H1 (cell line): ENCODE results near the gene PDCD7. TPM values are rescaled to one million over a fixed set of nuclear protein-coding genes. Genes with fewer than 3 reads are reported as not detected.

Experiments used
- CTCF ChIA-PET: fragments of 300-600 bp; sonication (Branson Sonifier 250); formaldehyde crosslinking; loops from one replicate; lab custom pipeline; 2021; ENCODE audit not compliant: partially characterized antibody; lab: Charles Lee
- POLR2A ChIA-PET: fragments of 300-600 bp; sonication (Branson Sonifier 250); formaldehyde crosslinking; loops from one replicate; lab custom pipeline; 2021; ENCODE audit warnings: inconsistent platforms; ENCODE audit not compliant: partially characterized antibody; lab: Charles Lee
- DNase-seq, 2 experiments: peaks; one replicate each; pipeline versions ENCODE4 v3.0.0 to v3.0.0-alpha.2; 2010 to 2022; ENCODE audit warnings: low spot score in 2 of 2, low read depth in 1 of 2, mixed read lengths in 1 of 2
- FAIRE-seq: peaks from 2 replicates; lab custom pipeline; 2011; peaks lifted over from hg19 to GRCh38; lab: Jason Lieb, UNC
- H2AFZ ChIP-seq: 2 replicates; pipeline ENCODE4 v1.8.1; 2012; ENCODE audit warnings: low read length, inconsistent platforms
- H2AK5ac ChIP-seq: 2 replicates; pipeline ENCODE4 v1.6.1; 2013; ENCODE audit warnings: low read depth, low read length
- H2BK120ac ChIP-seq: replicated peaks from 2 replicates; pipeline ENCODE3; 2013; ENCODE audit warnings: low read depth, low read length, inconsistent platforms
- H2BK12ac ChIP-seq: 2 replicates; pipeline ENCODE4 v1.6.1; 2013; ENCODE audit warnings: low read depth, low read length
- H2BK15ac ChIP-seq: 2 replicates; pipeline ENCODE4 v1.6.1; 2013; ENCODE audit warnings: low read length
- H2BK20ac ChIP-seq: 2 replicates; pipeline ENCODE4 v1.6.1; 2013; ENCODE audit warnings: low read length
- H2BK5ac ChIP-seq: 2 replicates; pipeline ENCODE4 v1.6.1; 2013; ENCODE audit warnings: low read depth, low read length
- H3K14ac ChIP-seq: 2 replicates; pipeline ENCODE4 v1.6.1; 2013; ENCODE audit warnings: inconsistent platforms; ENCODE audit not compliant: insufficient read length
- H3K18ac ChIP-seq: 2 replicates; pipeline ENCODE4 v1.6.1; 2013; ENCODE audit warnings: low read length; ENCODE audit errors: extremely low read depth
- H3K23ac ChIP-seq: 2 replicates; pipeline ENCODE4 v1.6.1; 2013; ENCODE audit warnings: inconsistent platforms; ENCODE audit not compliant: insufficient read length
- H3K23me2 ChIP-seq: 2 replicates; pipeline ENCODE4 v1.6.1; 2013; ENCODE audit warnings: low read depth, low read length
- H3K27ac ChIP-seq: 2 replicates; pipeline ENCODE4 v1.6.1; 2011; ENCODE audit warnings: low read depth, low read length, inconsistent platforms
- H3K27me3 ChIP-seq, 4 experiments: replicated peaks in 1 of 4; 1 replicate in 1 of 4; 2 replicates in 3 of 4; pipeline versions ENCODE4 v1.6.1 to v1.8.1; 2011 to 2013; ENCODE audit warnings: low read length in 3 of 4, mild to moderate bottlenecking in 3 of 4, inconsistent platforms in 2 of 4, mixed read lengths in 2 of 4, moderate library complexity in 1 of 4; ENCODE audit not compliant: control insufficient read depth in 3 of 4, insufficient read depth in 3 of 4; ENCODE audit errors: extremely low read depth in 1 of 4
- H3K36me3 ChIP-seq, 4 experiments: 2 replicates each; pipeline versions ENCODE4 v1.6.1 to v1.8.1; 2011 to 2013; ENCODE audit warnings: mild to moderate bottlenecking in 4 of 4, low read length in 3 of 4, moderate library complexity in 2 of 4, control low read depth in 1 of 4, inconsistent platforms in 1 of 4; ENCODE audit not compliant: insufficient read depth in 4 of 4, control insufficient read depth in 2 of 4
- H3K4ac ChIP-seq: replicated peaks from 2 replicates; pipeline ENCODE3; 2013; ENCODE audit warnings: low read length, low read depth, mixed read lengths, inconsistent platforms; ENCODE audit not compliant: insufficient read length
- H3K4me1 ChIP-seq, 4 experiments: replicated peaks in 1 of 4; 1 replicate in 1 of 4; 2 replicates in 3 of 4; pipeline versions ENCODE4 v1.6.1 to v1.8.1; 2011 to 2013; ENCODE audit warnings: low read length in 3 of 4, inconsistent platforms in 2 of 4, mixed read lengths in 1 of 4; ENCODE audit not compliant: insufficient read depth in 4 of 4, control insufficient read depth in 3 of 4
- H3K4me2 ChIP-seq, 2 experiments: 2 replicates each; pipeline versions ENCODE4 v1.6.1 to v1.8.1; 2011 to 2013; ENCODE audit warnings: low read depth in 2 of 2, low read length in 2 of 2, control low read depth in 1 of 2, inconsistent platforms in 1 of 2, mild to moderate bottlenecking in 1 of 2; ENCODE audit not compliant: insufficient read depth in 1 of 2
- H3K4me3 ChIP-seq, 4 experiments: fragments of 200-600, 300-600 bp in 1 of 4; sonication (generic), shearing (Covaris generic), sonication (Bioruptor Twin) in 1 of 4; 2 replicates each; pipeline versions ENCODE4 v1.5.1 to v1.8.1; 2011 to 2016; ENCODE audit warnings: low read length in 4 of 4, low read depth in 3 of 4, control low read depth in 2 of 4, inconsistent platforms in 2 of 4, mild to moderate bottlenecking in 2 of 4, mixed read lengths in 1 of 4, moderate library complexity in 1 of 4; ENCODE audit not compliant: insufficient read depth in 2 of 4; ENCODE audit errors: extremely low read depth in 1 of 4
- H3K56ac ChIP-seq: replicated peaks from 2 replicates; pipeline ENCODE3; 2013; ENCODE audit warnings: low read depth, mild to moderate bottlenecking, mixed read lengths, low read length, inconsistent platforms; ENCODE audit not compliant: insufficient read length
- H3K79me1 ChIP-seq: 2 replicates; pipeline ENCODE4 v1.6.1; 2013; ENCODE audit warnings: low read depth, low read length, control low read depth
- H3K79me2 ChIP-seq, 2 experiments: 2 replicates each; pipeline versions ENCODE4 v1.6.1 to v1.8.1; 2012 to 2013; ENCODE audit warnings: low read length in 2 of 2, mild to moderate bottlenecking in 2 of 2, inconsistent platforms in 1 of 2; ENCODE audit not compliant: insufficient read depth in 2 of 2, control insufficient read depth in 1 of 2
- H3K9ac ChIP-seq, 4 experiments: replicated peaks in 1 of 4; 1 replicate in 1 of 4; 2 replicates in 3 of 4; pipeline versions ENCODE4 v1.6.1 to v1.8.1; 2011 to 2013; ENCODE audit warnings: low read depth in 3 of 4, low read length in 3 of 4, control low read depth in 2 of 4, mild to moderate bottlenecking in 2 of 4, moderate library complexity in 2 of 4, inconsistent platforms in 1 of 4; ENCODE audit errors: extremely low read depth in 1 of 4
- H3K9me3 ChIP-seq, 2 experiments: 2 replicates each; pipeline versions ENCODE4 v1.6.1 to v1.8.1; 2012 to 2013; ENCODE audit warnings: mild to moderate bottlenecking in 2 of 2, moderate library complexity in 2 of 2, control low read depth in 1 of 2, inconsistent platforms in 1 of 2, low read depth in 1 of 2, low read length in 1 of 2, mixed read lengths in 1 of 2; ENCODE audit not compliant: insufficient read depth in 2 of 2
- H4K20me1 ChIP-seq, 2 experiments: replicated peaks in 1 of 2; 2 replicates each; pipeline versions ENCODE3 to v1.8.1; 2011 to 2013; ENCODE audit warnings: inconsistent platforms in 2 of 2, low read length in 2 of 2, mild to moderate bottlenecking in 1 of 2; ENCODE audit not compliant: insufficient read depth in 2 of 2, control insufficient read depth in 1 of 2
- H4K5ac ChIP-seq: 2 replicates; pipeline ENCODE4 v1.6.1; 2013; ENCODE audit warnings: low read length, low read depth, mixed read lengths, inconsistent platforms; ENCODE audit not compliant: insufficient read length
- H4K8ac ChIP-seq: 2 replicates; pipeline ENCODE4 v1.8.0; 2013; ENCODE audit warnings: mild to moderate bottlenecking, moderate library complexity, low read length, inconsistent platforms; ENCODE audit not compliant: insufficient read depth; ENCODE audit errors: extremely low read depth
- H4K91ac ChIP-seq: replicated peaks from 2 replicates; pipeline ENCODE3; 2013; ENCODE audit warnings: low read length, mixed read lengths, inconsistent platforms; ENCODE audit not compliant: insufficient read length
- ASH2L ChIP-seq: fragments of 200-600, 300-600 bp; sonication (generic); IDR thresholded peaks from one replicate; pipeline ENCODE4 v1.7.1; 2017; ENCODE audit warnings: low read length
- CBX8 ChIP-seq: fragments of 300-800, 300-1000 bp; sonication (generic); IDR thresholded peaks from 2 replicates; pipeline ENCODE4 v1.7.1; 2016; ENCODE audit warnings: low read depth, low read length, borderline replicate concordance
- CTBP2 ChIP-seq: IDR thresholded peaks from 2 replicates; pipeline ENCODE4 v1.7.0; 2011; ENCODE audit warnings: borderline replicate concordance, mild to moderate bottlenecking, moderate library complexity, mixed read lengths, low read length; ENCODE audit not compliant: insufficient read depth, insufficient read length
- GABPA ChIP-seq: IDR thresholded peaks from 2 replicates; pipeline ENCODE4 v1.6.1; 2011; ENCODE audit warnings: mild to moderate bottlenecking, low read length, moderate library complexity, borderline replicate concordance; ENCODE audit not compliant: insufficient read depth
- HDAC2 ChIP-seq, 2 experiments: fragments of 300-600 bp in 1 of 2; sonication (generic) in 1 of 2; IDR thresholded peaks; 2 replicates each; pipeline ENCODE4 v1.6.1; 2011 to 2012; ENCODE audit warnings: low read depth in 2 of 2, low read length in 2 of 2, mild to moderate bottlenecking in 2 of 2, moderate library complexity in 2 of 2, borderline replicate concordance in 1 of 2, inconsistent platforms in 1 of 2
- SIN3A ChIP-seq, 2 experiments: IDR thresholded peaks in 1 of 2; conservative IDR thresholded peaks in 1 of 2; 2 replicates each; pipeline ENCODE4 v1.6.1; 2011 to 2012; ENCODE audit warnings: low read length in 2 of 2, improper control_type of control experiment in 1 of 2, low read depth in 1 of 2, mild to moderate bottlenecking in 1 of 2
- WGBS, 2 experiments: shearing (Covaris generic) in 1 of 2; methylation state at CpG; one replicate each; pipeline versions ENCODE4 v1.1.6 to v1.1.7; 2013 to 2015; ENCODE audit warnings: low lambda C conversion rate in 2 of 2, mixed read lengths in 2 of 2, inconsistent platforms in 1 of 2, low coverage in 1 of 2, missing lambda C conversion rate in 1 of 2; ENCODE audit not compliant: insufficient replicate concordance in 2 of 2, insufficient coverage in 1 of 2, insufficient read length in 1 of 2; ENCODE audit errors: extremely low coverage in 1 of 2, missing lambda C conversion rate in 1 of 2; 5-methylcytosine and 5-hydroxymethylcytosine counted together
- polyA plus RNA-seq, 7 experiments: library from polyadenylated mRNA; depleted of rRNA in 3 of 7; stranded (reverse) in 5 of 7; unstranded in 2 of 7; fragments of >200 nt in 5 of 7; fragments of 200-250 nt in 2 of 7; gene quantifications; 1 replicate in 5 of 7; 2 replicates in 1 of 7; 4 replicates in 1 of 7; pipeline versions ENCODE4 v1.2.1 to v1.2.3, GENCODE V29; 2011 to 2013; ENCODE audit warnings: missing spikeins in 2 of 7, mixed read lengths in 2 of 7
- total RNA-seq: library from RNA; stranded (reverse); fragmentation: NEBNext Ultra II Directional; extraction: Animal tissue kit (Norgen Biotek cat#: 25700); gene quantifications from 2 replicates; pipeline ENCODE4 v1.2.1, GENCODE V29; 2021
- TF ChIP-seq, protein P1 (sequence below): IDR thresholded peaks from 2 replicates; pipeline ENCODE4 v1.6.1; 2012; ENCODE audit warnings: inconsistent platforms
- TF ChIP-seq, protein P2 (sequence below), 3 experiments: IDR thresholded peaks; 1 replicate in 2 of 3; 2 replicates in 1 of 3; pipeline versions ENCODE4 v1.5.1 to v1.6.1; 2011; ENCODE audit warnings: low read length in 3 of 3, mild to moderate bottlenecking in 3 of 3, inconsistent platforms in 2 of 3, low read depth in 1 of 3, moderate library complexity in 1 of 3; ENCODE audit not compliant: insufficient read depth in 1 of 3; ENCODE audit errors: control extremely low read depth in 1 of 3

PDCD7 gene
- total and polyA plus RNA-seq, 2 of the 8 experiments (the other 6 are each of a cell fraction or from before 2014, with no cell fraction given) = 11.5 to 25.6 TPM

DNA sequence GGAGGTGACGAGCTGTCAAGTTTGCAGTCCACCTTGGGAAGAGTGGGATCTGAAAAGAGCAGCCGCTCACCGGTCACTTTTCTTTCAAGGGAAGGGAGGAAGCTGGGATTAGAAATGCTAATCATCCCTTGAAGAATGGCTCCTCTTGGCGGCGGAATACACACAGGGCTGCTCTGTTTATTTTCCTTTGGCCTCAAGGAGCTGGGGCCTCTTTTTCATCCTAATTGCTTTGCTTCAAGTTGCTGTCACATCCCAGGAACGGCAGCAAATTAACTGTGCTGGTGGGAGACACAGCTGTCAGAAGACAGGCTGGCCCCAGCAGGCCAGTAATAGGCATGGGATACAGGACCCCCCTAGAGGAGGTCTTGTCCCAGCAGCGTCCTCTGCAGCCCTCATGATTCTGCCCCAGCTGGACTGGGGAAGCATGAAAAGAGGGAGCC lies 50.3 kb downstream of the PDCD7 start:
- Histone ChIP-seq H3K56ac (no peak overlapping the region), H3K9me3 (no peaks in the 10 kb centered on the region), H2BK120ac (no peak overlapping the region), H2BK5ac (peak overlapping the region; percentile 72; the same call in 1 of the 2 replicates), H3K23me2 (no peaks in the 10 kb centered on the region; the same call in 1 of the 2 replicates), H2AFZ (no peak overlapping the region), H4K8ac (no peak overlapping the region), H4K91ac (no peak overlapping the region), H2BK15ac (no peak overlapping the region), H3K36me3 (no peaks in the 10 kb centered on the region), H2AK5ac (no peak overlapping the region), H3K9ac (no peak overlapping the region), H3K4me1 (peaks cover 15 to 30% (median 20%) of the 10 kb centered on the region in 4 experiments), H4K5ac (no peak overlapping the region), H3K18ac (peak overlapping the region; percentile 91; the same call in 1 of the 2 replicates), H2BK12ac (peak overlapping the region; percentile 22; the same call in 1 of the 2 replicates), H3K4ac (no peak overlapping the region), H2BK20ac (no peak overlapping the region), H4K20me1 (no peaks in the 10 kb centered on the region), H3K79me1 (no peaks in the 10 kb centered on the region), H3K27me3 (peaks cover 0 to 7% (median 5%) of the 10 kb centered on the region in 4 experiments; a peak in 5 of 7 replicates), H3K4me3 (peak overlapping the region in 2 of 4 experiments; percentile 26 to 34; a peak in 3 of 8 replicates), H3K27ac (no peak overlapping the region), H3K79me2 (no peaks in the 10 kb centered on the region), H3K4me2 (peak overlapping the region; percentile 49 to 60), H3K14ac (no peak overlapping the region), H3K23ac (no peak overlapping the region)
- CTCF ChIA-PET = interaction anchor here (0.9 to 32.9 kb wide), 14 partner anchors 8 to 401 kb away, joined by 3 to 1213 read pairs (median 5); partner anchors contain the start of genes KBTBD13, RASL12, SLC51B and UBAP1L
- no peak for DNase-seq
- WGBS, 2 experiments = 9% methylated on average over 7 of the region's 7 CpGs; no CpG with 5 or more reads in 1 of the 2 experiments
- no peak for FAIRE-seq
- POLR2A ChIA-PET = interaction anchor here (0.7 to 14.5 kb wide), 7 partner anchors 12 to 43 kb away, joined by 3 to 93 read pairs (median 4); partner anchors contain the start of gene RASL12
- TF ChIP-seq, protein P1, sequence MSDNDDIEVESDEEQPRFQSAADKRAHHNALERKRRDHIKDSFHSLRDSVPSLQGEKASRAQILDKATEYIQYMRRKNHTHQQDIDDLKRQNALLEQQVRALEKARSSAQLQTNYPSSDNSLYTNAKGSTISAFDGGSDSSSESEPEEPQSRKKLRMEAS = peak; percentile 33; the same call in 1 of the 2 replicates
- TF ChIP-seq CTBP2 (peak; percentile 43), SIN3A (conservative IDR thresholded peaks at IDR 0.05 in 1 of 2, IDR thresholded peaks at IDR 0.05 in 1 of 2; ENCODE audit: low read depth in 1 of 2, low read length in 2 of 2) (peak in 1 of 2 experiments; percentile 25; a peak in 1 of 4 replicates), HDAC2 (IDR thresholded peaks at IDR 0.05; ENCODE audit: borderline replicate concordance in 1 of 2, low read depth in 2 of 2, low read length in 2 of 2) (0 out of 4 replicates have a peak, but pooled peaks of 1 of the 2 experiments have one; percentile 55), ASH2L (peak; percentile 35), CBX8 (no peak), GABPA (no peak)
- TF ChIP-seq, protein P2, sequence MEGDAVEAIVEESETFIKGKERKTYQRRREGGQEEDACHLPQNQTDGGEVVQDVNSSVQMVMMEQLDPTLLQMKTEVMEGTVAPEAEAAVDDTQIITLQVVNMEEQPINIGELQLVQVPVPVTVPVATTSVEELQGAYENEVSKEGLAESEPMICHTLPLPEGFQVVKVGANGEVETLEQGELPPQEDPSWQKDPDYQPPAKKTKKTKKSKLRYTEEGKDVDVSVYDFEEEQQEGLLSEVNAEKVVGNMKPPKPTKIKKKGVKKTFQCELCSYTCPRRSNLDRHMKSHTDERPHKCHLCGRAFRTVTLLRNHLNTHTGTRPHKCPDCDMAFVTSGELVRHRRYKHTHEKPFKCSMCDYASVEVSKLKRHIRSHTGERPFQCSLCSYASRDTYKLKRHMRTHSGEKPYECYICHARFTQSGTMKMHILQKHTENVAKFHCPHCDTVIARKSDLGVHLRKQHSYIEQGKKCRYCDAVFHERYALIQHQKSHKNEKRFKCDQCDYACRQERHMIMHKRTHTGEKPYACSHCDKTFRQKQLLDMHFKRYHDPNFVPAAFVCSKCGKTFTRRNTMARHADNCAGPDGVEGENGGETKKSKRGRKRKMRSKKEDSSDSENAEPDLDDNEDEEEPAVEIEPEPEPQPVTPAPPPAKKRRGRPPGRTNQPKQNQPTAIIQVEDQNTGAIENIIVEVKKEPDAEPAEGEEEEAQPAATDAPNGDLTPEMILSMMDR (IDR thresholded peaks at IDR 0.05; ENCODE audit: control extremely low read depth in 1 of 3, insufficient read depth in 1 of 3, low read depth in 1 of 3, low read length in 3 of 3) = peak in 2 of 3 experiments; percentile 25 to 39; a peak in 2 of 4 replicates
